Lung (tissue), 12 donors: ENCODE measurements around the gene IGF2R. TPM values are rescaled to one million over a fixed set of nuclear protein-coding genes. Genes with fewer than 3 reads are reported as not detected.
A peak's percentile ranks its signal among the peaks of the same experiment; 100 is the strongest.

Source experiments
- ATAC-seq: fragments of 200-7000 bp; cut with Tn5 transposase; one replicate; pipeline ENCODE4 v1.9.1; 2020; ENCODE audit warnings: moderate number of reproducible peaks; ENCODE audit not compliant: insufficient read depth, low FRiP score
- DNase-seq, 3 donors: peaks; one replicate each; pipeline ENCODE4 v3.0.0-alpha.2; 2013 to 2017
- H3K27ac ChIP-seq, 2 donors: one replicate each; pipeline ENCODE4 v1.5.1; 2013; ENCODE audit warnings: mild to moderate bottlenecking in 2 of 2, moderate library complexity in 2 of 2, control low read depth in 1 of 2, inconsistent platforms in 1 of 2, low read depth in 1 of 2, low read length in 1 of 2
- H3K27me3 ChIP-seq, 3 donors: one replicate each; pipeline ENCODE4 v1.5.1; 2013; ENCODE audit warnings: low read length in 2 of 3; ENCODE audit not compliant: control insufficient read depth in 3 of 3, insufficient read depth in 3 of 3
- H3K36me3 ChIP-seq, 4 donors: one replicate each; pipeline ENCODE4 v1.5.1; 2013; ENCODE audit warnings: low read length in 4 of 4, mild to moderate bottlenecking in 1 of 4, moderate library complexity in 1 of 4; ENCODE audit not compliant: control insufficient read depth in 4 of 4, insufficient read depth in 4 of 4
- H3K4me1 ChIP-seq, 5 donors: one replicate each; pipeline ENCODE4 v1.5.1; 2013; ENCODE audit warnings: low read length in 5 of 5, mild to moderate bottlenecking in 2 of 5, moderate library complexity in 1 of 5; ENCODE audit not compliant: control insufficient read depth in 5 of 5, insufficient read depth in 5 of 5
- H3K4me3 ChIP-seq: one replicate; pipeline ENCODE4 v1.5.1; 2013; ENCODE audit warnings: mild to moderate bottlenecking, control low read depth, moderate library complexity
- H3K9ac ChIP-seq, 2 donors: one replicate each; pipeline ENCODE4 v1.5.1; 2013; ENCODE audit warnings: low read length in 2 of 2, control low read depth in 1 of 2; ENCODE audit not compliant: insufficient read depth in 1 of 2
- H3K9me3 ChIP-seq, 4 donors: one replicate each; pipeline ENCODE4 v1.5.1; 2013; ENCODE audit warnings: low read length in 3 of 4, mild to moderate bottlenecking in 1 of 4, moderate library complexity in 1 of 4; ENCODE audit not compliant: control insufficient read depth in 4 of 4, insufficient read depth in 3 of 4
- CTCF ChIP-seq: IDR thresholded peaks from 2 replicates; pipeline ENCODE4 v1.5.1; 2012; ENCODE audit warnings: mild to moderate bottlenecking; ENCODE audit errors: control extremely low read depth, extremely low read depth
- WGBS, 2 donors: extraction: QIAGEN DNeasy Blood & Tissue Kit; methylation state at CpG; one replicate each; pipeline ENCODE4 v1.1.7; 2013; 5-methylcytosine and 5-hydroxymethylcytosine counted together
- polyA plus RNA-seq, 2 donors: library from polyadenylated mRNA; stranded (reverse); fragments of 200-250 nt; gene quantifications; one replicate each; pipeline ENCODE4 v1.2.1, GENCODE V29; 2013
- total RNA-seq, 2 donors: library from RNA; depleted of rRNA in 1 of 2; stranded (reverse); fragments of >200 nt in 1 of 2; gene quantifications; one replicate each; pipeline ENCODE4 v1.2.1, GENCODE V29; 2014 to 2021
- donor health status: control.
- donor health status: control.
- donor health status: Bipolar disorder and iron deficiency.
- donor health status: healthy.
- donor health status: DM: yes; HTN: yes; CAD: no.

IGF2R gene
- total and polyA plus RNA-seq, 4 donors: 30.0 to 125 (median 92.6) TPM

- no peak overlapping the region for H3K4me3 ChIP-seq
- peaks cover 0 to 10% (median 2%) of the 10 kb centered on the region in 4 donors for H3K9me3 ChIP-seq
- H3K27me3 ChIP-seq: no peaks in the 10 kb centered on the region
- peaks cover 0 to 7% (median 0%) of the 10 kb centered on the region in 5 donors for H3K4me1 ChIP-seq
- no peaks in the 10 kb centered on the region for H3K36me3 ChIP-seq
- ATAC-seq (peak; percentile 39), DNase-seq (no peak)
- no peak for TF ChIP-seq CTCF
- 43 to 54% methylated on average over 6 of the region's 6 CpGs for WGBS, 2 donors
- peak overlapping the region in 1 of 2 donors; percentile 49 for H3K27ac ChIP-seq
- H3K9ac ChIP-seq: no peak overlapping the region
These were observed 25.7 kb upstream of the IGF2R start for GRCh38 chr6:159943101-159943632.

- DNase-seq (no peak), ATAC-seq (no peak)
- peaks cover 0 to 10% (median 2%) of the 10 kb centered on the region in 4 donors for H3K9me3 ChIP-seq
- no peaks in the 10 kb centered on the region for H3K27me3 ChIP-seq
- no peak overlapping the region for H3K27ac ChIP-seq
- 13 to 63% methylated on average over 2 of the region's 2 CpGs for WGBS, 2 donors
- no peak for TF ChIP-seq CTCF
- peaks cover 0 to 7% (median 0%) of the 10 kb centered on the region in 5 donors for H3K4me1 ChIP-seq
- no peak overlapping the region for H3K4me3 ChIP-seq
- H3K36me3 ChIP-seq: no peaks in the 10 kb centered on the region
- no peak overlapping the region for H3K9ac ChIP-seq
These were observed 24.8 kb upstream of the IGF2R start for GRCh38 chr6:159943968-159944598.

DNA sequence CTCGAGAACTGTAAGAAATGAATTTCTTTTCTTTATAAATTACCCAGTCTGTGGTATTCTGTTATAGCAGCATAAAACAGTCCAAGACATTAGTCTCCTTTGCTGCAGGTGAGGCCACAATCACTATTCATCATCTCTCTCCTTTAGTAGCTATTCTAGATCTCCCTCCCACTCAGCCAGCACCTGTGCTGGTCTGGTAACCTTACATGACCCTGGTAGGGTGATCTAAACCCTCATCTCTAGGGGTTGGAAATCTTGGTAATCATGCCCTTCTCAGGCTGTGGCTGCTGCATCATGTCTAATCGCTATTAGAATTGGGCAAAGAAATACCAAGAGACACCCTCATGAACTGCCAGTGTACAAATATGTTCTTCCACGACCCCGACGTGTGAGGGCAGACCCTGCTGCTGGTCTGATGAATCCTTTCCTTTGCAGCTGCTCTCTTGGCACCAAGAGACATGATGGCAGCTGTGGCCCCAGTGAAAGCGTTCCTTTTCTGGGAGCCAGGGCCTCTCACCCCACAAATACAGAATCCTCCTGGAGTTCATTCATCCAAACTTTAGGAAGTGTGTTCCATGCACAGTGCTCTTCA lies 23.0 kb upstream of the IGF2R start:
- no peak overlapping the region for H3K9ac ChIP-seq
- no peak overlapping the region for H3K4me3 ChIP-seq
- 86 to 87% methylated on average over 6 of the region's 6 CpGs for WGBS, 2 donors
- H3K27ac ChIP-seq: no peak overlapping the region
- H3K4me1 ChIP-seq: no peaks in the 10 kb centered on the region
- DNase-seq: no peak
- peaks cover 0 to 10% (median 2%) of the 10 kb centered on the region in 4 donors for H3K9me3 ChIP-seq
- H3K27me3 ChIP-seq: no peaks in the 10 kb centered on the region
- H3K36me3 ChIP-seq: no peaks in the 10 kb centered on the region
- ATAC-seq: no peak
- no peak for TF ChIP-seq CTCF
